ENCODE results near the gene NDUFS6.
A peak's percentile ranks its signal among the peaks of the same experiment; 100 is the strongest.

NDUFS6 gene

GRCh38 chr5:1795931-1796330 lies 5.3 kb upstream of the NDUFS6 start:
- Histone ChIP-seq H3K4me2 (ENCODE audit: low read length) (no peak overlapping the region), H3K4me3 (ENCODE audit: low read length) (no peak overlapping the region), H3K9me2 (replicated peaks; ENCODE audit: control insufficient read depth, low read length) (no peaks in the 10 kb centered on the region), H3K27me3 (ENCODE audit: control insufficient read depth, low read length) (no peaks in the 10 kb centered on the region), H3K4me1 (ENCODE audit: control insufficient read depth, low read length) (peaks cover 77% of the 10 kb centered on the region), H3K9me3 (ENCODE audit: control insufficient read depth, insufficient read depth, low read length) (no peaks in the 10 kb centered on the region), H4K20me1 (ENCODE audit: control insufficient read depth, insufficient read depth, low read depth, low read length) (no peaks in the 10 kb centered on the region; the same call in 1 of the 2 replicates), H3K79me2 (ENCODE audit: control insufficient read depth, low read length) (peaks cover 61% of the 10 kb centered on the region), H3F3A (ENCODE audit: control insufficient read depth, insufficient read depth) (peaks cover 31% of the 10 kb centered on the region), H3K27ac (ENCODE audit: low read depth, low read length) (no peak overlapping the region), H3K36me3 (ENCODE audit: control insufficient read depth, low read length) (peaks cover 70% of the 10 kb centered on the region)
- TF ChIP-seq EZH2phosphoT487 (IDR thresholded peaks at IDR 0.05; ENCODE audit: borderline replicate concordance, low read length) (no peak), CTCF (IDR thresholded peaks at IDR 0.05; ENCODE audit: low read depth, low read length, poor library complexity, severe bottlenecking) (no peak)

- no peak overlapping the region for H3K4me3 ChIP-seq (ENCODE audit: low read length)
- H3K27ac ChIP-seq (ENCODE audit: low read depth, low read length), result no peak overlapping the region
- peaks cover 74% of the 10 kb centered on the region for H3K36me3 ChIP-seq (ENCODE audit: control insufficient read depth, low read length)
- TF ChIP-seq EZH2phosphoT487 (IDR thresholded peaks at IDR 0.05; ENCODE audit: borderline replicate concordance, low read length) (no peak), CTCF (IDR thresholded peaks at IDR 0.05; ENCODE audit: low read depth, low read length, poor library complexity, severe bottlenecking) (no peak)
- H3K9me2 ChIP-seq (replicated peaks; ENCODE audit: control insufficient read depth, low read length), result no peaks in the 10 kb centered on the region
- no peak overlapping the region; the same call in 1 of the 2 replicates for H3K4me2 ChIP-seq (ENCODE audit: low read length)
- H3K4me1 ChIP-seq (ENCODE audit: control insufficient read depth, low read length), result peaks cover 71% of the 10 kb centered on the region
- H3K9me3 ChIP-seq (ENCODE audit: control insufficient read depth, insufficient read depth, low read length), result no peaks in the 10 kb centered on the region
- H4K20me1 ChIP-seq (ENCODE audit: control insufficient read depth, insufficient read depth, low read depth, low read length), result no peaks in the 10 kb centered on the region; the same call in 1 of the 2 replicates
- peaks cover 32% of the 10 kb centered on the region for H3F3A ChIP-seq (ENCODE audit: control insufficient read depth, insufficient read depth)
- peaks cover 67% of the 10 kb centered on the region for H3K79me2 ChIP-seq (ENCODE audit: control insufficient read depth, low read length)
- no peaks in the 10 kb centered on the region for H3K27me3 ChIP-seq (ENCODE audit: control insufficient read depth, low read length)
Observed at GRCh38 chr5:1796371-1797102, 4.7 kb upstream of the NDUFS6 start.

- TF ChIP-seq CTCF (IDR thresholded peaks at IDR 0.05; ENCODE audit: low read depth, low read length, poor library complexity, severe bottlenecking), result no peak
- no peak for TF ChIP-seq EZH2phosphoT487 (IDR thresholded peaks at IDR 0.05; ENCODE audit: borderline replicate concordance, low read length)
- no peaks in the 10 kb centered on the region for H3K9me2 ChIP-seq (replicated peaks; ENCODE audit: control insufficient read depth, low read length)
- peak overlapping the region; percentile 84 for H3K4me2 ChIP-seq (ENCODE audit: low read length)
Observed at GRCh38 chr5:1797103-1797800, 4.0 kb upstream of the NDUFS6 start.

More at GRCh38 chr5:1797103-1797800, 4.0 kb upstream of the NDUFS6 start:
- H3F3A ChIP-seq (ENCODE audit: control insufficient read depth, insufficient read depth), result peaks cover 28% of the 10 kb centered on the region
- no peaks in the 10 kb centered on the region for H3K9me3 ChIP-seq (ENCODE audit: control insufficient read depth, insufficient read depth, low read length)
- peaks cover 74% of the 10 kb centered on the region for H3K36me3 ChIP-seq (ENCODE audit: control insufficient read depth, low read length)
- H3K4me1 ChIP-seq (ENCODE audit: control insufficient read depth, low read length), result peaks cover 64% of the 10 kb centered on the region
- no peak overlapping the region for H3K27ac ChIP-seq (ENCODE audit: low read depth, low read length)
- peaks cover 74% of the 10 kb centered on the region for H3K79me2 ChIP-seq (ENCODE audit: control insufficient read depth, low read length)
- peak overlapping the region; percentile 93 for H3K4me3 ChIP-seq (ENCODE audit: low read length)
- H4K20me1 ChIP-seq (ENCODE audit: control insufficient read depth, insufficient read depth, low read depth, low read length), result no peaks in the 10 kb centered on the region; the same call in 1 of the 2 replicates
- no peaks in the 10 kb centered on the region for H3K27me3 ChIP-seq (ENCODE audit: control insufficient read depth, low read length)

All from DOHH2 (cell line).